GM21515 (cell line): Measurements from ENCODE around the gene GOSR1.
"Not testable (repeated sequence)": the region's sequence is repeated elsewhere in the genome, so short reads cannot be mapped to it uniquely, and the experiment has no call there.

Experiments used
- ATAC-seq: cut with Tn5 transposase; IDR thresholded peaks from one replicate; pipeline ENCODE4 v1.9.1; 2021; ENCODE audit not compliant: unreplicated experiment

The GOSR1 gene

DNA sequence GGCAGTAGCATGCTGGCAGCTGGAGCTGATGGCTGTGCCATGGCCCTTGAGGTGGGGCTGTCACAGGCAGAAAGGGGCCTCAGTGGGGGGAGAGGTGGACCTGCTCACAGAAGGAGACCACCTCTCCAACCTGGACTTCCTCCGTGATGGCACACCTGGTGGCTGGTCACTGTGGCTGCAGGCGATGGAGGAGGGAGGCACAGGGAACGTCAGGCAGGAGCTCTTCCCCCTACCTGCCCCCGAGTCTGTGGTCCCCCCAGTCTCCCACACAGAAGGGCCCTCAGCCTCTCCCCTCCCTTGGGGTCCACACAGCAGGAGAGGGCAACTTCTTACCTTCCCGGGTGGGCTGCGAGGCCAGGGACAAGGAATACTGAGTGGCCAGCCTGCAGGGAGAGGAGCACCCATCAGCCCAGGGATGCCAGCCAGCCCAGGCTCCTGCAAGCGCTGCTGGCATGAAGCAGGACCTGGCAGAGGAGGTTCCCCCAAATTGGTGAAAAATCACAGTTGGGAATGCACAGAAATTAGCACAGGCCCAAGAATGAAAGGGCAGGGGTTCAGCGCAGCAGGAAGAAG, 96.5 kb downstream of the GOSR1 start:
- no peak for ATAC-seq

DNA sequence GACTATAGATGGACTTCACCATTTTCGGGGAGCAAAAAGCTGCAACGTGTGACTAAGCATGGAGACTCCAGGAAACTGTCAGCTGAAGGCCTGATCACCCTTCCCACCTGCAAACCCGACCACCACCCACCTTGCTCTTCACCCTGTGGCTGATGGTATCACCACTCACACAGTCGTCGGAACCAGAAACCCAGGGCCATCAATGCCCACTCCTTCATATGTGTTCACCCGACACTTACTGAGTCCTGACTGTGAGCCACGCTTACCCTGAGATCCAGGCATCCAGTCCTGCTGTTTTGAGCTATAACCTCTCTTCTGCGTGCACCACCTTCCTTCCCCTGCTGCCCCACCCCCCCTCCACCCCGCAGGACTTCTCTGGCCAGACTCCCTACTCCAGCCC, 97.1 kb downstream of the GOSR1 start:
- ATAC-seq = not testable (repeated sequence)

DNA sequence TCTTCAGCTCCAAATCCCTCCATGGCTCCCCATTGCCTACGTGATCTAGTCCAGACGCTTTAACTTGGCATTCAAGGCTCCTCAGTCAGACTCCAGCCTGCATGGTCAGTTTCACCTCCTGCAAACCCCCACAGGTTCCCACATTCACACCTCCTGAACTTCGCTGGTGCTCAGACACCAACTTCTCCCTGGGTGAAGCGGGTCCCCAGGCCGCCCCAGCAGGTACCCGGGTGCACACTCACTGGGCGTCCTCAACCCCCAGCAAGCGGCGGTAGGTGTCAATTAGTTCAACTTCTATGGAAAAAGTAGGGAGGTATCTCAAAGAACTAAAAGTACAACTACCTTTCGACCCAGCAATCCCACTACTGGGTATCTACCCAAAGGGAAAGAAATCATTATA, 97.6 kb downstream of the GOSR1 start:
- ATAC-seq = not testable (repeated sequence)

DNA sequence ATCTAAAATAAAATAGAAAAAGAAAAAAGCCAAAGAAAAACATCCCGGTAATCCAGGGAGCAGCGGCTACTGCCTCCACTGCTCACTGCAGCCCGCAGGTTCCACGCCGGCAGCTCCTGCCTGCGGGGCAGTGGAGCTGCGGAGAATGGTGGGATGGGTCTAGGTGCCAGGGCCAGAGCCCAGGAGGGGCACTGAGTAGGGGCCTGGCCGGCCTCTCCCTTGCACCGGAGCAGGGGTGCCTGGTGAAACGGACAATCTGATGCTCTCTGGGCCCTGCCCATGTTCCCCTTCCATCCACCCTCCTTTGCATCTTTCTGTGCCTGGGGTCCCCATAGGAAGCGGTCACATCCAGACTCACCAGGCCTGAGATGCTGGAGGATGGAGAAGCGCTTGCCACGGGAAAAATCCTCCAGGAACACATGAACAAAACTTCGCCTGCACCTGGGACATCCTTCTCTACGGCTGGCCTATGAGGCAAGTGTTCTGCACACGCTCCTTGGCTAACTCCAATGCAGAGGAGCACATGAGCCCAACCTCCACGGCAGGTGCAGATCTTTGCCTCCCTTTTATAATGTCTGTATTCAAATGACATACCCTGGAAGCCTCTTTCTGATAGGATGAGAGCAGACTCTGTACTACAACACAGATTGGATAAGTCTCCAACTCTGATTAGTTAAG, 98.6 kb downstream of the GOSR1 start:
- ATAC-seq = not testable (repeated sequence)

DNA sequence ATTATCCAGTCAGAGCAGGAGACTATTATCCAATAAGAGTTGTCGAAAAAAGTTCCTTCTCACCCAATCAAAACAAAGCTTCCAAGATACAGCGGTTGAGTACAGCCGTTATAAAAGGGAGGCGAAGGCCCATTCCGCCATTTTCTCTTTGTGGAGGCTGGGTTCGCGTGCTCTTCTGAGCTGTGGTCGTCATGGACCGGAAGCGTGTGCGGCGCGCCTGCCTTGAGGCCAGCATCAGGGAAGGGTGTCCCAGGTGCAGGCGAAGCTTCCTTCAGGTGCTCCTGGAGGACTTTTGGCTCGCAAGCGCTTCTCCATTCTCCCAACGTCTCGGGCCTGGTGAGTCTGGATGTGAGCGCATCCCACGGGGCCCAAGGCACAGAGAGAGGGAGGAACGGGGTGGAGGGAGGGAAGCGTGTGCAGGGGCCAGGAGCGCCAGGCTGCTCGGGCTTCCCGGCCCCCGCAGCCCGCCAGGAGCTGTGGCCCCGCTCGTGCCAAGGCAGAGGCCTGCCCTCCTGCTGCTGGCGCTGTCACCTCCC, 99.2 kb downstream of the GOSR1 start:
- ATAC-seq = no peak
